ENCODE results near the gene PRKD3. TPM values are rescaled to one million over a fixed set of nuclear protein-coding genes. Genes with fewer than 3 reads are reported as not detected.

PRKD3 gene
- total and polyA plus RNA-seq, 2 donors (not counting 3 experiments of a cell fraction or from before 2014, with no cell fraction given) = 14.9 to 47.3 TPM

GRCh38 chr2:37350034-37350433 lies 25.4 kb upstream of the PRKD3 start:
- H3K27ac ChIP-seq (ENCODE audit: insufficient read depth, low read depth, low read length) = no peak overlapping the region
- no peaks in the 10 kb centered on the region for H3K9me3 ChIP-seq (replicated peaks; ENCODE audit: control insufficient read depth, insufficient read depth, low read length)
- no peak overlapping the region for H3K4me2 ChIP-seq (ENCODE audit: insufficient read depth, low read length)
- no TSS peak for BruUV-seq (replicated peaks)
- H3K36me3 ChIP-seq (ENCODE audit: control insufficient read depth in 2 of 2, extremely low read depth in 1 of 2, insufficient read depth in 2 of 2, low read length in 2 of 2) = no peaks in the 10 kb centered on the region
- TF ChIP-seq MAX (IDR thresholded peaks at IDR 0.05; ENCODE audit: insufficient read depth, insufficient read length) (no peak), FOS (IDR thresholded peaks at IDR 0.05; ENCODE audit: borderline replicate concordance, insufficient read depth, low read length) (no peak), POLR2AphosphoS5 (IDR thresholded peaks at IDR 0.05; ENCODE audit: insufficient read depth, low read depth, low read length) (no peak), POLR2A (IDR thresholded peaks at IDR 0.05; ENCODE audit: low read depth, low read length) (no peak), GATA2 (IDR thresholded peaks at IDR 0.05; ENCODE audit: insufficient read depth, insufficient read length, low read depth, low read length) (no peak), EZH2 (IDR thresholded peaks at IDR 0.05; ENCODE audit: borderline replicate concordance, low read depth, low read length, severe bottlenecking) (no peak), JUN (IDR thresholded peaks at IDR 0.05; ENCODE audit: borderline replicate concordance, insufficient read depth, insufficient read length, low read depth) (no peak), MYC (IDR thresholded peaks at IDR 0.05; ENCODE audit: low read depth, low read length) (no peak)
- TF ChIP-seq, protein P1, sequence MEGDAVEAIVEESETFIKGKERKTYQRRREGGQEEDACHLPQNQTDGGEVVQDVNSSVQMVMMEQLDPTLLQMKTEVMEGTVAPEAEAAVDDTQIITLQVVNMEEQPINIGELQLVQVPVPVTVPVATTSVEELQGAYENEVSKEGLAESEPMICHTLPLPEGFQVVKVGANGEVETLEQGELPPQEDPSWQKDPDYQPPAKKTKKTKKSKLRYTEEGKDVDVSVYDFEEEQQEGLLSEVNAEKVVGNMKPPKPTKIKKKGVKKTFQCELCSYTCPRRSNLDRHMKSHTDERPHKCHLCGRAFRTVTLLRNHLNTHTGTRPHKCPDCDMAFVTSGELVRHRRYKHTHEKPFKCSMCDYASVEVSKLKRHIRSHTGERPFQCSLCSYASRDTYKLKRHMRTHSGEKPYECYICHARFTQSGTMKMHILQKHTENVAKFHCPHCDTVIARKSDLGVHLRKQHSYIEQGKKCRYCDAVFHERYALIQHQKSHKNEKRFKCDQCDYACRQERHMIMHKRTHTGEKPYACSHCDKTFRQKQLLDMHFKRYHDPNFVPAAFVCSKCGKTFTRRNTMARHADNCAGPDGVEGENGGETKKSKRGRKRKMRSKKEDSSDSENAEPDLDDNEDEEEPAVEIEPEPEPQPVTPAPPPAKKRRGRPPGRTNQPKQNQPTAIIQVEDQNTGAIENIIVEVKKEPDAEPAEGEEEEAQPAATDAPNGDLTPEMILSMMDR (IDR thresholded peaks at IDR 0.05; ENCODE audit: extremely low read depth in 1 of 2, insufficient read depth in 1 of 2, low read depth in 1 of 2, low read length in 2 of 2) = no peak
- H3K4me3 ChIP-seq (replicated peaks in 1 of 3; ENCODE audit: insufficient read depth in 1 of 3, low read depth in 1 of 3, low read length in 3 of 3) = no peak overlapping the region
- H3K4me1 ChIP-seq (ENCODE audit: control insufficient read depth, extremely low read depth, insufficient read depth, low read length) = no peaks in the 10 kb centered on the region
- H2AFZ ChIP-seq (ENCODE audit: low read depth, low read length) = no peak overlapping the region
- POLR2A ChIA-PET = no interaction called here
- no peak for DNase-seq (ENCODE audit: low read depth, low spot score)
- no peaks in the 10 kb centered on the region for H3K79me2 ChIP-seq (ENCODE audit: control insufficient read depth, insufficient read depth, low read length)
- CTCF ChIA-PET = interaction anchor here (1.5 kb wide), 1 partner anchor 527 kb away, joined by 7 read pairs; no protein-coding TSS in a partner anchor
- H3K9ac ChIP-seq (replicated peaks; ENCODE audit: extremely low read depth, insufficient read depth, low read length) = no peak overlapping the region
- dilution Hi-C loops (cut with MboI; ENCODE audit: extremely low pct_ligation_motif_present, low sequenced_read_pairs) = no loop called here
- no peaks in the 10 kb centered on the region for H3K27me3 ChIP-seq (ENCODE audit: control insufficient read depth in 2 of 2, insufficient read depth in 2 of 2, low read length in 2 of 2)
- no peaks in the 10 kb centered on the region for H4K20me1 ChIP-seq (replicated peaks; ENCODE audit: control insufficient read depth, extremely low read depth, insufficient read depth, low read length)
- intact Hi-C loops (cut with micrococcal nuclease) = no loop called here
- no peaks in the 10 kb centered on the region for H3K9me1 ChIP-seq (replicated peaks; ENCODE audit: control insufficient read depth, extremely low read depth, insufficient read depth, low read length)
- no peak for FAIRE-seq
